C4-2B (cell line): ENCODE data around the gene EYA4.

ENCODE experiments used
- H3K27ac ChIP-seq: fragments of 450-650 bp; 2 replicates; pipeline ENCODE4 v1.5.1; 2017
- CTCF ChIP-seq: fragments of 450-650 bp; conservative IDR thresholded peaks from 2 replicates; pipeline ENCODE4 v1.5.1; 2017; ENCODE audit warnings: mild to moderate bottlenecking
- ZFX ChIP-seq: fragments of 450-650 bp; IDR thresholded peaks from 2 replicates; pipeline ENCODE4 v1.6.1; 2017

Gene EYA4

DNA sequence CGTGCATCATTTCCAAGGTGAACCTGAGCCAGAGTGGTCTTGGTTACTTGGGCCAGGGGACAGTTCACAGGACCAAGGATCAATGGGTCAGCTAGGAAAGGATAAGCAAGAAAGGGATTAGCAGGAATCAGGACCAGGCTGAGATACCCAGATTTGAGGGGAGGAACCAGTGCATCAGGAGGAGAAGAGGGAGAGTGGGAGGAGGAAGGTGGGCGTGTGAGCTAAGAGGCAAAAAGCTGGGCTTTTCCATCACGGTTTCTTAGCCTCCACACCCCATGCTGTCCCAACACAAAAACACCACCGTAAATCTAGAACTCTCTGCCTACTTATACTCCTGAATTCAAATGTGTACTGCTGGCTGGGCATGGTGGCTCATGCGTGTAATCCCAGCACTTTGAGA is 27.5 kb downstream of the EYA4 start:
- no peak for TF ChIP-seq CTCF
- no peak for TF ChIP-seq ZFX
- H3K27ac ChIP-seq, result no peak overlapping the region

- H3K27ac ChIP-seq, result no peak overlapping the region
- TF ChIP-seq ZFX, result no peak
- TF ChIP-seq CTCF, result no peak
Measured at GRCh38 chr6:133274813-133275212, 33.7 kb downstream of the EYA4 start.

GRCh38 chr6:133275213-133275612 is 34.1 kb downstream of the EYA4 start:
- no peak for TF ChIP-seq ZFX
- no peak for TF ChIP-seq CTCF
- no peak overlapping the region for H3K27ac ChIP-seq

DNA sequence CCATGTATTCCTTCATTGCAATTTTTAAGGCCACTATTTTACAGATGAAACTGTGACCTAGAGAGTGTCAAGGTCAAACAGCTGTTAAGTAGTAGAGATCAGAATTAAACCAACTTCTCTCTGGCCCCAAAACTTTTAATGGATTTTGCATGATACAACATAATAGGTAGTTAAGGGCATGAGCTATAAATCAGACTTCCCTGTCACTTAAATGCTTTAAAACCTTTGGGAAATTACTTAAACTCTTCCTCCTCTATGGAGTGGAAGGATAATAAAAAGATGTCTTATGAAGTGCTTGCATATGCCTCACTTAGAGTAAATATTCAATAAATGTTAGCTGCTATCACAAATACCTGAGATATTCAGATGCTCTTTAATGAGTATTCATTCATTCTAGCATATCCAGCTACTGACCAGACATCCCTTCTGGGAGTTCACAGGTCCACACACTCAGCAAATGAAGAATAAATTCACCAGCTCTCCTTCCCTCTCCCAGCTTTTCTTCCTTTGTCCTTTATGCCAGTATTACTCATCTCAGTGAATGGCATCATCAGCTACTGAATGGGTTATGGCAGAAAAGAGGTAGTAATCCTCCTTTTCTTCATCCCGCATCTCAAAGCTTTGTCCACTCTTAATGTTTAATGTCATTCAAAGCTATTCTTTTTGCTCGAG is 36.2 kb downstream of the EYA4 start:
- TF ChIP-seq CTCF (no peak), ZFX (no peak)
- H3K27ac ChIP-seq, result no peak overlapping the region

DNA sequence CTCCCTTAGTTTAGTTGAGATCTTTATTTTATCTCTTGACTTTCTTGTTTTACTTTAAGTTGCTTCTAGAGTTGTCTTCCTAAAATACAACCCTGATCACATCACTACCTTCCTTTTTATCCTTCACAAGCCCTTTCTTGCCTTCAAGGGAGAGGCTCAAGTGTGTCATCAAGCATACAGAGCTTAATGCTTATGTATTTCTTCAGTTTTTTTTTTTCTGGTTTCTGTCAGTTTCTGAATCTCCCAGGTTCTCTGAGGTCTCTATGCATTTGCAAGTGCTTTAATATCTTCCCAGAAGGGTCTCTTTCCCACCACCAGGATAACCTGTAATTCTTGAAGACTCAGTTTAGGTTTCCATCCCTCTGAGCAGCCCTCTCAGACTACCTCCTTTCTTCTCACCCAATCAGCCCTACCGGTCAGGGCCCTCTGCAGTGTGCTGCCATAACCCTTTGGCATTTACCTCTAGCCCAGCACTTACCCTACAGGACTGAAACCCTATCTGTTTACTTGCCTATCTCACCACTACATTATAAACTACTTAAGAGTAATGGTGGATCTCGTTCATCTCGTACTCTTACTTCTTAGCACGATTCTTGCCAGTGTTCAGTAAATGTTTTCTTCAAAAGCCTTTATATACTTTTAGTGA is 36.9 kb downstream of the EYA4 start:
- TF ChIP-seq ZFX (no peak), CTCF (no peak)
- H3K27ac ChIP-seq, result no peak overlapping the region

DNA sequence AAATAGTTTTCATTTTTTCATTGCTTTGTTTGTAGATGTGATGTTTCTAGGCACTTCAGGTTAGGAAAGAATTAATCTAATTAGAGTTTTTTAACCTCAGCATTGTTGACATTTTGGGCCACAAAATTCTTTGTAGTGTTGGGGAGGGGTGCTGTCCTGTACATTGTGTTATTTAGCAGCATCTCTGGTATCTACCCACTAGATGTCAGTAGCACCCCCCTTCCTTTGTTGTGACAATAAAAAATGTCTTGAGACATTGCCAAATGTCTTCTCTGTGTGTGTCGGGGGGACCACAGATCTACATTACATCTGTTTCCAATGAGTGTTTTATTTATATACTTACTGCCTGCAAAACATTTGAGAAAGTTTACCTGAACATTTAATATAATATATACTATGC is 45.6 kb downstream of the EYA4 start:
- H3K27ac ChIP-seq, result no peak overlapping the region
- TF ChIP-seq CTCF (peak; percentile 41), ZFX (no peak)

- no peak overlapping the region for H3K27ac ChIP-seq
- TF ChIP-seq CTCF (no peak), ZFX (no peak)
Measured at GRCh38 chr6:133288662-133289061, 47.5 kb downstream of the EYA4 start.
